ENCODE data around the gene CFAP119.

The CFAP119 gene

GRCh38 chr16:30767767-30768465, 6.1 kb upstream of the CFAP119 start:
- TF ChIP-seq, protein P1, sequence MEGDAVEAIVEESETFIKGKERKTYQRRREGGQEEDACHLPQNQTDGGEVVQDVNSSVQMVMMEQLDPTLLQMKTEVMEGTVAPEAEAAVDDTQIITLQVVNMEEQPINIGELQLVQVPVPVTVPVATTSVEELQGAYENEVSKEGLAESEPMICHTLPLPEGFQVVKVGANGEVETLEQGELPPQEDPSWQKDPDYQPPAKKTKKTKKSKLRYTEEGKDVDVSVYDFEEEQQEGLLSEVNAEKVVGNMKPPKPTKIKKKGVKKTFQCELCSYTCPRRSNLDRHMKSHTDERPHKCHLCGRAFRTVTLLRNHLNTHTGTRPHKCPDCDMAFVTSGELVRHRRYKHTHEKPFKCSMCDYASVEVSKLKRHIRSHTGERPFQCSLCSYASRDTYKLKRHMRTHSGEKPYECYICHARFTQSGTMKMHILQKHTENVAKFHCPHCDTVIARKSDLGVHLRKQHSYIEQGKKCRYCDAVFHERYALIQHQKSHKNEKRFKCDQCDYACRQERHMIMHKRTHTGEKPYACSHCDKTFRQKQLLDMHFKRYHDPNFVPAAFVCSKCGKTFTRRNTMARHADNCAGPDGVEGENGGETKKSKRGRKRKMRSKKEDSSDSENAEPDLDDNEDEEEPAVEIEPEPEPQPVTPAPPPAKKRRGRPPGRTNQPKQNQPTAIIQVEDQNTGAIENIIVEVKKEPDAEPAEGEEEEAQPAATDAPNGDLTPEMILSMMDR (IDR thresholded peaks at IDR 0.05; ENCODE audit: borderline replicate concordance, control extremely low read depth, extremely low read depth, insufficient read depth, missing control alignments), result no peak
- in situ Hi-C loops (cut with MboI; ENCODE audit: low sequenced_read_pairs, unreplicated experiment), result no loop called here
- no peak for DNase-seq (ENCODE audit: low spot score)

DNA sequence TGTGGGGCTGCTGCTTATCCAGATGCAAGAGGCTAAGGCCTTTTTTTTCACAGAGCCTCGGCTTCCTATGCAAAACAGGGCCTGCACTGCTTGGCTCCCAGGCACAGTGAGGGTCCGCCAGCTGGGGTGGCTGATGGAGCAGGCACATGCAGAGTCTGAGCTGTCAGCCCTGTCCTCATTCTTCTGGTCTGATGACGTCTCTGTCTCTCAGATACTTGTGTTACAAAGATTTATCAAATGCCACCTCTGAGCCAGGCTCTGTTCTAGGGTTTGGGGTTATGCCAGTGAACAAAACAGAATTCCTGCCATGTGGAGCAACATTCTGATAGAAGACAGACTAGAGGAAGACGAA, 5.0 kb upstream of the CFAP119 start:
- in situ Hi-C loops (cut with MboI; ENCODE audit: low sequenced_read_pairs, unreplicated experiment), result no loop called here
- TF ChIP-seq, protein P1 (IDR thresholded peaks at IDR 0.05; ENCODE audit: borderline replicate concordance, control extremely low read depth, extremely low read depth, insufficient read depth, missing control alignments), result no peak
- no peak for DNase-seq (ENCODE audit: low spot score)

DNA sequence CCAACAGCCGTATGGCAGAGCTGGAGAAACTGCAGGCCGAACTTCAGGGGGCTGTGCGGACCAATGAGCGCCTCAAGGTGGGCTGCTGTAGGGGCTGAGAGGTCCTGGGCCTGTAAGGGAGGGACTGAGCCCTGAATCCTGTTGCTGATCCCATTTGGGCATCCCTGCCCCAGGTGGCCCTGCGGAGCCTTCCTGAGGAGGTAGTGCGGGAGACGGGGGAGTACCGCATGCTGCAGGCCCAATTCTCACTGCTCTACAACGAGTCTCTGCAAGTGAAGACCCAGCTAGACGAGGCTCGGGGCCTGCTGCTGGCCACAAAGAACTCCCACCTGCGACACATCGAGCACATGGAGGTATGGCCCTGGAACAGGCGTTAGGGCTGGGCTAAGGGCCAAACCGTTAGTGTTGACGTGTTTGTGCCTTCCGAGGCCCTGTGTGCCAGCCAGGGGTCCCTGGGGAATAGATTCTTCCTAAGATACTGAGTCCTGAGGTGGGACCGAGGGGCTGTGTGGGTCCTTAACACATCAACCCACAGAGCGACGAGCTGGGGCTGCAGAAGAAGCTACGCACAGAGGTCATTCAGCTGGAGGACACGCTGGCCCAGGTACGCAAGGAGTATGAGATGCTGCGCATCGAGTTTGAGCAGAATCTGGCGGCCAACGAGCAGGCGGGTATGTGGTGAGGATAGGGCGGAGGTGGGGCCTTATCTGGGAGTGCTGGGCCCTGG, 4.5 kb upstream of the CFAP119 start:
- in situ Hi-C loops (cut with MboI; ENCODE audit: low sequenced_read_pairs, unreplicated experiment), result no loop called here

DNA sequence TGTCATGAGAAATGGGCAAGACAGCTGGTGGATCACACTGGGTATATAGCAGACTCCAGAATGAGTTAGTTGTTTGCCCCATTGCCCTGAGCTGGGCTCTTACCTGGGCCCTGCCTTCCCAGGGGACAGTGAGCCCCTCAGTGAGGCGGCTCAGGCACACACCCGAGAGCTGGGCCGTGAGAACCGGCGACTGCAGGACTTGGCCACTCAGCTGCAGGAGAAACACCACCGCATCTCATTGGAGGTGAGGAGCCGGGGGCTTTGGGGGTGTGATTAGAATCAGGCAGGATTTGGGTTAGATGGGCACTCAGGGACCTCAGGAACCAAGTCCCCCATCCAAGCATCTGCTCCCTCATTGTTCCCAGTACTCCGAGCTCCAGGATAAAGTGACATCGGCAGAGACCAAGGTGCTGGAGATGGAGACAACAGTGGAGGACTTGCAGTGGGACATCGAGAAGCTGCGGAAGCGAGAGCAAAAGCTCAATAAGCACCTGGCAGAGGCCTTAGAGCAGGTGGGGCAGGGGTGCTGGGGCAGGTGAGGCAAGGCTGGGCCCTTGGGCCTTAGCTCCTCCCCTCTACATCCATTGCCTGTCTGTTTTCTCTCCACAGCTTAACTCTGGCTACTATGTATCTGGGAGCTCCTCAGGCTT, 3.1 kb upstream of the CFAP119 start:
- no peak for DNase-seq (ENCODE audit: low spot score)
- in situ Hi-C loops (cut with MboI; ENCODE audit: low sequenced_read_pairs, unreplicated experiment), result no loop called here
- TF ChIP-seq, protein P1 (IDR thresholded peaks at IDR 0.05; ENCODE audit: borderline replicate concordance, control extremely low read depth, extremely low read depth, insufficient read depth, missing control alignments), result no peak

More for the DNA sequence above, 4.5 kb upstream of the CFAP119 start:
- DNase-seq (ENCODE audit: low spot score), result no peak
- TF ChIP-seq, protein P1 (IDR thresholded peaks at IDR 0.05; ENCODE audit: borderline replicate concordance, control extremely low read depth, extremely low read depth, insufficient read depth, missing control alignments), result no peak

GRCh38 chr16:30764086-30764485, 2.2 kb upstream of the CFAP119 start:
- in situ Hi-C loops (cut with MboI; ENCODE audit: low sequenced_read_pairs, unreplicated experiment), result no loop called here
- DNase-seq (ENCODE audit: low spot score), result no peak
- TF ChIP-seq, protein P1 (IDR thresholded peaks at IDR 0.05; ENCODE audit: borderline replicate concordance, control extremely low read depth, extremely low read depth, insufficient read depth, missing control alignments), result no peak

GRCh38 chr16:30762991-30763725, 1.3 kb upstream of the CFAP119 start:
- TF ChIP-seq, protein P1 (IDR thresholded peaks at IDR 0.05; ENCODE audit: borderline replicate concordance, control extremely low read depth, extremely low read depth, insufficient read depth, missing control alignments), result no peak
- in situ Hi-C loops (cut with MboI; ENCODE audit: low sequenced_read_pairs, unreplicated experiment), result no loop called here
- DNase-seq (ENCODE audit: low spot score), result no peak
